GM18526 (cell line): ENCODE data around the gene TAPT1.

Experiments
- POLR2A ChIP-seq: IDR thresholded peaks from 3 replicates; pipeline ENCODE4 v1.6.1; 2011; ENCODE audit not compliant: insufficient read length; ENCODE audit errors: extremely low read depth

The TAPT1 gene

GRCh38 chr4:16203083-16203482 lies 23.2 kb downstream of the TAPT1 start:
- no peak for TF ChIP-seq POLR2A

GRCh38 chr4:16202598-16202997 lies 23.7 kb downstream of the TAPT1 start:
- TF ChIP-seq POLR2A = no peak

- no peak for TF ChIP-seq POLR2A
Observed at GRCh38 chr4:16199093-16199492, 27.2 kb downstream of the TAPT1 start.

GRCh38 chr4:16197876-16198665 lies 28.2 kb downstream of the TAPT1 start:
- no peak for TF ChIP-seq POLR2A

GRCh38 chr4:16196482-16197393 lies 29.5 kb downstream of the TAPT1 start:
- no peak for TF ChIP-seq POLR2A

GRCh38 chr4:16195209-16195608 lies 31.1 kb downstream of the TAPT1 start:
- no peak for TF ChIP-seq POLR2A

- no peak for TF ChIP-seq POLR2A
Observed at GRCh38 chr4:16194214-16194613, 32.1 kb downstream of the TAPT1 start.

GRCh38 chr4:16192631-16193518 lies 33.4 kb downstream of the TAPT1 start:
- TF ChIP-seq POLR2A = no peak

- no peak for TF ChIP-seq POLR2A
Observed at GRCh38 chr4:16192057-16192456, 34.2 kb downstream of the TAPT1 start.

GRCh38 chr4:16187455-16187854 lies 38.8 kb downstream of the TAPT1 start:
- no peak for TF ChIP-seq POLR2A

- no peak for TF ChIP-seq POLR2A
Observed at GRCh38 chr4:16186986-16187385, 39.3 kb downstream of the TAPT1 start.

GRCh38 chr4:16183604-16184003 lies 42.7 kb downstream of the TAPT1 start:
- no peak for TF ChIP-seq POLR2A

- TF ChIP-seq POLR2A = no peak
Observed at GRCh38 chr4:16176621-16177020, 49.6 kb downstream of the TAPT1 start.

GRCh38 chr4:16171831-16172230 lies 54.4 kb downstream of the TAPT1 start:
- no peak for TF ChIP-seq POLR2A

- no peak for TF ChIP-seq POLR2A
Observed at GRCh38 chr4:16169490-16169889, 56.8 kb downstream of the TAPT1 start.
